ENCODE results near the gene XPO1.
"Not testable (repeated sequence)": the region's sequence is repeated elsewhere in the genome, so short reads cannot be mapped to it uniquely, and the experiment has no call there.

The XPO1 gene

DNA sequence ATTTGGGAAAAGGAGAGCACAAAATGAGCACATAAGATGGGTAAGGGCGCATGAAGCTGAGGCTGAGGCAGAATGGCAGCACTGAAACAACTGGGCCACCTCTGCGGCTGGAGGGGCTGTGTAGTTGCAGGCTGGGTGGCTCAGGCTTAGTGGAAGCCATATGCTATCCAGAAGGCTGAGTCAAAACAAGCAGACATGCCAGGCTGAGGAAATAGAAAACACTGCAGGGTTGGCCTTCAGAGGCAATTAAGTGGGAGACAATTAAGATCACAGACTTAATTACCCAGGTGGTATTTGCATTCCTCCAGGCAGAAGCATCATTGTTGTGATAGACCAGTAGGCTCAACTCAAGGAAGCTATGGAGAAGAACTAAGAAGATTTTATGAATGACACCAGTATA, 11.4 kb upstream of the XPO1 start:
- Mint-ChIP-seq H3K36me3 (ENCODE audit: low read depth) (no peaks in the 10 kb centered on the region), H3K9me3 (no peaks in the 10 kb centered on the region), H3K4me1 (ENCODE audit: low read depth) (no peaks in the 10 kb centered on the region), H3K27ac (no peak overlapping the region), H3K4me3 (no peak overlapping the region), H3K27me3 (ENCODE audit: low read depth) (peaks cover 12% of the 10 kb centered on the region)
- no peak for DNase-seq (ENCODE audit: low spot score)

DNA sequence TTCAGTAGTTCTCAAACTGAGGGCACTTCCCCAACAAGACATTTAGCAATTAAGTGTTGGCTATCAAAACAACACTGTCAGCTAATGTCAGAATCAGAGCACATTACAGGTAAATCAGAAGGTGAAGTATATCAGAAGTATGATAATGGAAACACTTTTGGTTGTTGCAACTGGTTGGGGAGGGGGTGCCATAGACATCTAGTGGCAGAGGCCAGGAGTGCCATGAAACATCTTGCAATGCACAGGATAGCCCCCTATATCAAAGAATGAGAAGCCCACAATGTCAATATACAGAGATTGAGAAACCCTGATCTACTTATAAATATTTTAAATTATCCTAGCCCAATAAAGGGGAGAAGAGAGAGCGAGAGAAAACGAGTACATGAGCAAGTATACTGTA, 4.9 kb upstream of the XPO1 start:
- H3K4me1 Mint-ChIP-seq (ENCODE audit: low read depth): peaks cover 9% of the 10 kb centered on the region
- H3K27me3 Mint-ChIP-seq (ENCODE audit: low read depth): peaks cover 9% of the 10 kb centered on the region
- H3K36me3 Mint-ChIP-seq (ENCODE audit: low read depth): peaks cover 1% of the 10 kb centered on the region
- no peaks in the 10 kb centered on the region for H3K9me3 Mint-ChIP-seq
- no peak for DNase-seq (ENCODE audit: low spot score)
- H3K27ac Mint-ChIP-seq: no peak overlapping the region
- H3K4me3 Mint-ChIP-seq: no peak overlapping the region

DNA sequence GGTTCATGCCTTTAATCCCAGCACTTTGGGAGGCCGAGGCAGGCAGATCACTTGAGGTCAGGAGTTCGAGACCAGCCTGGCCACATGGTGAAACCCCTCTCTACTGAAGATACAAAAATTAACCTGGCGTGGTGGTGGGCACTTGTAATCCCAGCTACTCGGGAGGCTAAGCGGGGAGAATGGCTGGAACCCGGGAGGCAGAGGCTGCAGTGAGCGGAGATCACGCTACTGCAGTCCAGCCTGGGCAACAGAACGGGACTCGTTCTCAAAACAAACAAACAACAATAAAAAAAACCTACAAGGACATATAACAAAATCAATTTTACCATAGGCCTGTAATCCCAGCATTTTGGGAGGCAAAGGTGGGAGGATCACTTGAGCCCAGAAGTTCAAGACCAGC, 2.0 kb upstream of the XPO1 start:
- not testable (repeated sequence) for DNase-seq (ENCODE audit: low spot score); H3K27ac Mint-ChIP-seq; H3K36me3 Mint-ChIP-seq (ENCODE audit: low read depth); H3K9me3 Mint-ChIP-seq; H3K27me3 Mint-ChIP-seq (ENCODE audit: low read depth); H3K4me3 Mint-ChIP-seq
- H3K4me1 Mint-ChIP-seq (ENCODE audit: low read depth): peaks cover 18% of the 10 kb centered on the region

DNA sequence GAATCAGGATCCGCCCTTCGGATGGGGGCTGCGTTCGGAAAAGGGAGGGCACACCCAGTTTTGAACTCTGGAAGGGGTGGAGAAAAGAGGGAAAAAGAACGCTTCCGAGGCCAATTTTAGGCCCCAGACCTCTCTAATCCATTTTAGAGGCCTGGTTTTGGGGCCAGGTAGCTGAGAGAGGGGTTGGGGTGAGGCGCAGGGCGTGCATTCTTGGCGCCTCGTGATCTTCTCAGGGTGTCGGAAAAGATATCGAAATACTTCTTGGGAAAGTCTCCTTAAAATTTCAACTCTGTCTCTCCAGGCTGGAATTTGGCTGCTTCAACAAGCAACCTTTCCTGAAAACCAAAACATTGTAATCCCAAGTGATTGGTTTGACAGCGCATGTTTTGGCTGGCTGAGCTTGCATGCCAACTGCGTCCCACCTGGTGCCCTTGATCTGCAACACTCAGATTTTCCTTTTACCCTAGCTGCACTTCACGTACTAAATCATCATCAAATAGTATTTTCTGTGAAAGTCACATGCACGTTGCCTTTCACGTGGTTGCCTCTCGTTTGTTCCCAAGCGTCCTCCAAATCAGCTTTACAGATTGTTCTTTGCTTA, 864 bp upstream of the XPO1 start:
- Mint-ChIP-seq H3K36me3 (ENCODE audit: low read depth) (peaks cover 14% of the 10 kb centered on the region), H3K4me3 (peak overlapping the region; percentile 94), H3K27me3 (ENCODE audit: low read depth) (peaks cover 9% of the 10 kb centered on the region), H3K27ac (peak overlapping the region; percentile 100), H3K9me3 (no peaks in the 10 kb centered on the region), H3K4me1 (ENCODE audit: low read depth) (peaks cover 23% of the 10 kb centered on the region)
- peak; percentile 47 for DNase-seq (ENCODE audit: low spot score)

DNA sequence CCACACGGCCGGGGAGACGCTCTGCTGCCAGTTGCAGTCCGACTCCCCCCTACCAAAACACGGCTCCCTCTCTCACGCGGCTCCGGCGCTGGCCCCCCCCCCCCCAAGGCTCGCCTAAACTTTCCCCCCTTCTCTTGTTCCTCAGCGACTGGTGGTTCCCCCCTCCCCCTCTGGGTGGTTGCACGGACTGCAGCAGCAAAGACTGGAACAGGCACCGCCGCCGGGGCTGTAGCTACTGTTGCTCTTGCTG, 281 bp downstream of the XPO1 start:
- peaks cover 29% of the 10 kb centered on the region for H3K4me1 Mint-ChIP-seq (ENCODE audit: low read depth)
- H3K36me3 Mint-ChIP-seq (ENCODE audit: low read depth): peaks cover 17% of the 10 kb centered on the region
- H3K4me3 Mint-ChIP-seq: peak overlapping the region; percentile 94
- DNase-seq (ENCODE audit: low spot score): no peak
- H3K9me3 Mint-ChIP-seq: no peaks in the 10 kb centered on the region
- peaks cover 6% of the 10 kb centered on the region for H3K27me3 Mint-ChIP-seq (ENCODE audit: low read depth)
- peak overlapping the region; percentile 100 for H3K27ac Mint-ChIP-seq

DNA sequence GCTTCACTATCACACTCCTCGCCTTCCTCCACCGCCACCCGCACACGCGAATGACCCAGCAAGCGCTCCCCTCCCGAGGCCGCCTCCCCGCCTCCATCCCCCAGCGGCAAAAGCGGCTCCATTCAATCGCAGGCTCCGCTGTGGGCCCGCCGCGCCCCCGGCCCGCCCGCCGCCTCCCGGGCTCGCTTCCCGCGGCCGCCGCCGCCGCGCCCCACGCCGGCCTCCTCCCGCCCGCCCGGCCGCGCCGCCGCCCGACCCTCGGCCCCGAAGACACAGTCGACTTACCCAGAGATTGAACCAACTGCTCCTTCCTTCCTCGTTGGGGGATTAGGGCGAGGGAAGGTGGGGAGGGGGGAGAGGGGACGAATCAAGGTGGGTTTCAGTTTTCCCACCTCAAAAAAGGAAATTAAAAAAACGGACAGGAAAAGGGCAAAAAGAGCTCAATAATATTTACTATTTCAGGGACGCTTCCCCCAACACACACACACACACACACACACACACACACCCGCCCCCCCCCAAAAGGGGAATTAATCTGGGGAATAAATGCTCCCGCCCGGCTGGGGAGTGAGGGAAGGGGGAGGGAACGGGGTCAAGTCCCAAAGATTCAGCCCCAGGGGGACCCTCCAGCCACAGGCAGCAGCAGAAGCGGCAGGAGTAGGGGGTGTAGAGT, 743 bp downstream of the XPO1 start:
- peaks cover 6% of the 10 kb centered on the region for H3K27me3 Mint-ChIP-seq (ENCODE audit: low read depth)
- no peak for DNase-seq (ENCODE audit: low spot score)
- no peaks in the 10 kb centered on the region for H3K9me3 Mint-ChIP-seq

DNA sequence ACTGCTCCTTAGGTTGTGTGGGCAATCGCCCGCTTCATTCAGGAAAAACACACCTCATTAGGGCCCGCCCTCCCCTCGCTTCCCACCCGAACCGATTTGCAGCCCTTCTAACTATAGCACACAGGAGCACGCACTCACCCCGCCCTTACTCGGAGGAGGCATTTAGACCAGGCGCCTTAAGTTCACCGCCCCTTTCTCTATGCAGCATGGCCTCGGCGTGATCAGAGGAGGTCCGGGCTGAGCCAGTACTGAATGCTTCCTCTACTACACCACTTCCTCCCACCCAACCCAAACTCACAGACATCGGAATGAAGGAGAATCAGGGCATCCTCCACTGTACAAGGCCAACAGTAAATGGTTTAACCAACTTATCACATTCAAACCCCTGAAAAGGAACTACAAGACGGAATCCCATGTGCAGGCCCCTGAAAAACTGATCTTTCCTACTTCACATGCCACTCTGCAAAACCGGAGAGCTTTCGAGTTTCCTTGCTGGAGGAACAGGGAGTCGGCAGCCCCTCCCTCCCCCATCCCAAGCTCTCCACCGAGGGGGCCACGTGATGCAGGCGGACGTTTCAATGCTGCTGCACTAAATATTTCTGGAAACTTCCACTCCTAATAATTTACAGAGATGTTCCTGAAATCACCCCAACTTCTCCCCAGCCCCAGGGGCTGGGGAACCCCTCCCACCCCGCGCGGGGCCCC, 1.4 kb downstream of the XPO1 start:
- Mint-ChIP-seq H3K9me3 (no peaks in the 10 kb centered on the region), H3K27me3 (ENCODE audit: low read depth) (peaks cover 6% of the 10 kb centered on the region), H3K4me3 (peak overlapping the region; percentile 95), H3K36me3 (ENCODE audit: low read depth) (peaks cover 17% of the 10 kb centered on the region), H3K4me1 (ENCODE audit: low read depth) (peaks cover 31% of the 10 kb centered on the region), H3K27ac (peak overlapping the region; percentile 98)
- peak; percentile 84 for DNase-seq (ENCODE audit: low spot score)

More for the DNA sequence above, 743 bp downstream of the XPO1 start:
- Mint-ChIP-seq H3K4me3 (peak overlapping the region; percentile 95), H3K4me1 (ENCODE audit: low read depth) (peaks cover 29% of the 10 kb centered on the region), H3K36me3 (ENCODE audit: low read depth) (peaks cover 17% of the 10 kb centered on the region), H3K27ac (peak overlapping the region; percentile 100)

DNA sequence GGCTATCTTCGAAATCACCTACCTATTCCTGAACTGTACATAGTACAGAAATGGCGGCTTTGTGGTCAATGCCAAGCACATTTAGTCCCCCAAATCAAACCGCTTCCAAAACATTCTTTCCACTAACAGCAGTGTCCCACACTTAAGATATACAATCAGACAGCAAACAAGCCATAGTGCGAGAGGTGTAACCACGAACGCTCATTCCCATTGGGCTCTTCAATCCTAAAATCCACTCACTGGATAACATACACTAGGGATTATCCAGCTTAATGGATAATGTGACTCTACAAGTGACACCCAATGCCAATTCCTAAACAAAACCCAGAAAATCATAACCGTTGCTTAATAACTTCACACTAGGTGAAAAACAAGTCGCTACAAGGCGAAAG, 2.0 kb downstream of the XPO1 start:
- H3K9me3 Mint-ChIP-seq: no peaks in the 10 kb centered on the region
- DNase-seq (ENCODE audit: low spot score): peak; percentile 25
- peak overlapping the region; percentile 98 for H3K27ac Mint-ChIP-seq
- H3K27me3 Mint-ChIP-seq (ENCODE audit: low read depth): peaks cover 6% of the 10 kb centered on the region
- peaks cover 20% of the 10 kb centered on the region for H3K36me3 Mint-ChIP-seq (ENCODE audit: low read depth)
- peaks cover 34% of the 10 kb centered on the region for H3K4me1 Mint-ChIP-seq (ENCODE audit: low read depth)
- peak overlapping the region; percentile 95 for H3K4me3 Mint-ChIP-seq

DNA sequence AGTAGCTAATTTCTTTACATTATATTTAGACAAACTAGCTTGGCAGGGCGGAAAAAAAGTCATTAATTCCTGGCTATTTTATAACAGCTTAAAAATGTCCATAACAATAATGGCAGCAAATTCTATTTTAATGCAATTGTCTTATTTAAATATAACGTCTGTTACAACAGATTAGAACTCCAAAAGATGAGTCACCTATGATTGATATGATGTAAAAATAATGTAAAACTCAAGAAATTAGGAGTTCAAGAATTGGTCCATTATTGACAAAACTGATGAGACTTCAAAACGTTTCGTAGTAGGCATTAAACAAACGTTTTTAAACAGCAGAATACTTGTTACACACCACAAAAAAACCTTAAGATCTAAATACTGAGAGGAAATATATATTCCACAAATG, 2.7 kb downstream of the XPO1 start:
- H3K9me3 Mint-ChIP-seq: no peaks in the 10 kb centered on the region
- H3K27me3 Mint-ChIP-seq (ENCODE audit: low read depth): peaks cover 6% of the 10 kb centered on the region
- no peak for DNase-seq (ENCODE audit: low spot score)
- peaks cover 38% of the 10 kb centered on the region for H3K4me1 Mint-ChIP-seq (ENCODE audit: low read depth)
- H3K27ac Mint-ChIP-seq: peak overlapping the region; percentile 98
- peaks cover 25% of the 10 kb centered on the region for H3K36me3 Mint-ChIP-seq (ENCODE audit: low read depth)
- peak overlapping the region; percentile 95 for H3K4me3 Mint-ChIP-seq

DNA sequence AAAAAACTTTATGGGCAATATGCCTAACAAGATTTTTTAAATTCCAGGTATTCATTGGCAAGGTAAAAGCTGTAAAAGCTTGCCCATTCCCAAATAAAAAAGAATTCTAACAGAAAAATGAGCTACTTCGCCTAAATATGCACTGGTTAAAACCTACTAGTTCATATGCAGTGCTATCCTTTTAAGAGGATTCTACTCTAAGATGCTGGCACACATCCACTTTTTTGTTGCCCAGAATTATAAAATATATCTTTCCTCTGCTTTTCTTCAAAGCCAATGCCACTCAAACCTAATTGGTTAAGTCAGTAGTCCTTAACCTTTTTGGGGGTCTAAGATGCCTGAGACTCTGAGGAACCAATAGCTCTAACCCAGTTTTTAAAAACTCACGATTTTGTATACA, 3.2 kb downstream of the XPO1 start:
- Mint-ChIP-seq H3K27me3 (ENCODE audit: low read depth) (peaks cover 6% of the 10 kb centered on the region), H3K36me3 (ENCODE audit: low read depth) (peaks cover 25% of the 10 kb centered on the region), H3K27ac (peak overlapping the region; percentile 98), H3K9me3 (no peaks in the 10 kb centered on the region), H3K4me1 (ENCODE audit: low read depth) (peaks cover 42% of the 10 kb centered on the region), H3K4me3 (peak overlapping the region; percentile 95)
- DNase-seq (ENCODE audit: low spot score): no peak

DNA sequence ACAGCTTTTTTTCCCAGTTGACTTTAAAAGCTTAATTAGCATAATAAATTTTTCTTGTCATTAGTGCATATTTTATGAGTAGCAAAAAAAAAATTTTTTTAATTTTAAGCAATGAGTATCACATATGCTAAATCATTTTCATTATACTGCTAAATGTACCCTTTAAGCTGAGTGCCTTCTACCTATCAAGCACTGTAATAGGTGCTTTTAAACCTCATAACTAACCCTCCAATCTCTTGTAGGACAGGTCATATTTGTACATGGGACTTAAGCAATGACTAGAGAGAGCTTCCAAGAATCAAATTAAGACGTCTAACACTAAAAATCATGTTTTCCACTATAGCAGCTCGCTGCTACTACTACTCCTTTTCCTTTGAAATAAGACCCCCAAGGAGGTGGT, 7.4 kb downstream of the XPO1 start:
- H3K36me3 Mint-ChIP-seq (ENCODE audit: low read depth): peaks cover 27% of the 10 kb centered on the region
- H3K4me1 Mint-ChIP-seq (ENCODE audit: low read depth): peaks cover 47% of the 10 kb centered on the region
- DNase-seq (ENCODE audit: low spot score): no peak
- no peaks in the 10 kb centered on the region for H3K27me3 Mint-ChIP-seq (ENCODE audit: low read depth)
- H3K4me3 Mint-ChIP-seq: no peak overlapping the region
- H3K9me3 Mint-ChIP-seq: no peaks in the 10 kb centered on the region
- H3K27ac Mint-ChIP-seq: no peak overlapping the region

DNA sequence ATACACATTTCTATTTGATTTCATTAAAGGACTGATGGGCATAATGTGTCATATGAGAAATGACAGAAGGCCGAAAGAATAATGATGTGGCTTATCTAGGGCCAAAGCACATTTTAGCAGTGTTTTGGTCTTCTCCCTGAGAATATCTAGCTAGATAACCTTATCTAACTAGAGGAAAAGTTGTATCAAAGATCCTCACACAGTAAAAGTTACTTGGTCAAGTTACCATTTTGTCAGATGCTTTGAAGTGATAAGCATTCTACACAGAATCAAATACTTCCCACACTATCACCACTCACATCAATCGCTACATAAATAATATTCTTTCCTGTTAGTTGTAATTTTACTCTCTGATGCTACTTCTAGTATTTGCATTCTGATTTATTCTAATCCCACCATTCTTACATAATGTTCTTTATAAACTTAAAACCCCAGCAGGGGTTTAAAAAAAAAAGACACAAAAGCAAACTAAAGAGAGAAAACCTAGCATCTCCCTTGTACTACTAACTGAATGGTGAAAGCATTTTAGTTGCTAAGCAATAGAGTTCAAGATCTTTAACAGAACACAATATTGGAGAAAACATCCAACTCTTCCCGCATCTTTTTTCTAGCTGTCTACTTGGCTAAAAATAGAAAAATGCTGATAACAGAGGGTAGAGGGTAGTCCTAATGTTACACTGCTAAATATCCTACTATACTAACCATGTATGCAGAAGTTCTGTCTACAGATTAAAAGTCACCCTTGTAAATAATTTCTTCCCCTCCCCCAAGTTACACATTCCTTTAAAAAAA, 8.0 kb downstream of the XPO1 start:
- DNase-seq (ENCODE audit: low spot score): no peak
- H3K27ac Mint-ChIP-seq: no peak overlapping the region
- peak overlapping the region; percentile 15 for H3K4me3 Mint-ChIP-seq
- peaks cover 43% of the 10 kb centered on the region for H3K4me1 Mint-ChIP-seq (ENCODE audit: low read depth)
- H3K9me3 Mint-ChIP-seq: no peaks in the 10 kb centered on the region
- H3K27me3 Mint-ChIP-seq (ENCODE audit: low read depth): no peaks in the 10 kb centered on the region
- peaks cover 26% of the 10 kb centered on the region for H3K36me3 Mint-ChIP-seq (ENCODE audit: low read depth)

DNA sequence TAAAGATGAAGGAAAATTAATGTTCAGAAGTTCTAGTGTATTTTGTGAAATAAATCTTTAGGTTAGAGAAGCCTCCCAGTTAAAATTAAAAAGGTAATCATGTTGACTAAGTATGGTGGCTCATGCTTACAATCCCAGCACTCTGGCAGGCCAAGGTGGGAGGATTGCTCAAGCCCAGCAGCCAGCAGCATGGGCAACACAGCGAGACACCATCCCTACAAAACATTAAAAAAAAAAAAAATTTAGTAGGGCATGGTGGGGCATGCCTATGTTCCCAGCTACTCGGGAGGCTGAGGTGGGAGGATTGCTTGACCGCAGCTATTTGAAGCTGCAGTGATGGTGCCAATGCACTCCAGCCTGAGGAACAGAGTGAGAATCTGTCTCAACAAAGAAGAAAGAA, 17.9 kb downstream of the XPO1 start:
- Mint-ChIP-seq H3K9me3 (no peaks in the 10 kb centered on the region), H3K4me1 (ENCODE audit: low read depth) (peaks cover 21% of the 10 kb centered on the region), H3K27ac (no peak overlapping the region), H3K27me3 (ENCODE audit: low read depth) (no peaks in the 10 kb centered on the region), H3K4me3 (no peak overlapping the region), H3K36me3 (ENCODE audit: low read depth) (peaks cover 37% of the 10 kb centered on the region)
- DNase-seq (ENCODE audit: low spot score): no peak

DNA sequence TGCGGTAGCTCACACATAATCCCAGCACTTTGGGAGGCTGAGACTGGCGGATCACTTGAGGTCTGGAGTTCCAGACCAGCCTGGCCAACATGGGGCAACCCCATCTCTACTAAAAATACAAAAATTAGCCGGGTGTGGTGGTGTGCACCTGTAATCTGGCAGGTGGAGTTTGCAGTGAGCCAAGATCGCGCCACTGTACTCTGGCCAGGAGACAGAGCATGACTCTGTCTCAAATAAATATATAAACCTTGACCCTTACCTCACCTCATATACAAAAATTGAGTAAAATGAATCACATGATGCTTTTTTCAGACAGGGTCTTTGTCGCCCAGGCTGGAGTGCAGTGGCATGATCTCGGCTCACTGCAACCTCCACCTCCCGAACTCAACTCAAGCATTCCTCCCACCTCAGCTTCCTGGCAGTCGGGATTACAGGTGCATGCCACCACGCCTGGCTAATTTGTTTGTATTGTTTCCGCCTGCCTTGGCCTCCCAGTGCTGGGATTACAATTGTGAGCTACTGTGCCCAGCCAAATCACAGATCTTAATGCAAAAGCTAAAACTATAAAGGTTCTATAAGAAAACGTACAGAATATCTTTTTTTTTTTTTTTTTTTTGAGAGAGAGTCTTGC, 25.3 kb downstream of the XPO1 start:
- Mint-ChIP-seq H3K36me3 (ENCODE audit: low read depth) (peaks cover 52% of the 10 kb centered on the region), H3K27me3 (ENCODE audit: low read depth) (no peaks in the 10 kb centered on the region), H3K4me1 (ENCODE audit: low read depth) (peaks cover 5% of the 10 kb centered on the region), H3K27ac (peak overlapping the region; percentile 36), H3K9me3 (no peaks in the 10 kb centered on the region), H3K4me3 (no peak overlapping the region)
- DNase-seq (ENCODE audit: low spot score): no peak
